Stimulated activated CD4-positive, alpha-beta T cell treated with anti-CD3 and anti-CD28 coated beads, Interleukin-1b, Interleukin-23, amount 100 ng/mL, for 4 hours (primary cell): ENCODE data around the gene AAGAB.
"Not testable (repeated sequence)": the region's sequence is repeated elsewhere in the genome, so short reads cannot be mapped to it uniquely, and the experiment has no call there.

ENCODE experiments used
- DNase-seq, 2 donors: peaks; one replicate each; pipeline ENCODE4 v3.0.0-alpha.2; 2020; ENCODE audit warnings: low read depth in 2 of 2

Gene AAGAB

GRCh38 chr15:67254238-67255175 is at the start of gene AAGAB, which contains the start of gene IQCH:
TSS of gene AAGAB (minus strand) at chr15:67254661. CDS start at chr15:67254631, 30 bp downstream.
TSS of gene IQCH (plus strand) at chr15:67254786. CDS start at chr15:67254897, 111 bp downstream.
- DNase-seq = peak; percentile 93 to 95

- DNase-seq = peak in 1 of 2 donors; percentile 14
Measured at GRCh38 chr15:67303490-67304363, 49.3 kb upstream of the AAGAB start.

GRCh38 chr15:67300266-67301025 is 46.0 kb upstream of the AAGAB start:
- no peak for DNase-seq

GRCh38 chr15:67296684-67297083 is 42.2 kb upstream of the AAGAB start:
- DNase-seq = no peak

- DNase-seq = no peak
Measured at GRCh38 chr15:67296188-67296587, 41.7 kb upstream of the AAGAB start.

- no peak for DNase-seq
Measured at GRCh38 chr15:67290319-67290718, 35.9 kb upstream of the AAGAB start.

GRCh38 chr15:67286400-67286799 is 31.9 kb upstream of the AAGAB start:
- not testable (repeated sequence) for DNase-seq

GRCh38 chr15:67285625-67286024 is 31.2 kb upstream of the AAGAB start:
- DNase-seq = not testable (repeated sequence)

GRCh38 chr15:67281714-67282113 is 27.3 kb upstream of the AAGAB start:
- DNase-seq = no peak

- no peak for DNase-seq
Measured at GRCh38 chr15:67280217-67280616, 25.8 kb upstream of the AAGAB start.

GRCh38 chr15:67276666-67277065 is 22.2 kb upstream of the AAGAB start:
- DNase-seq = no peak

GRCh38 chr15:67274236-67274635 is 19.8 kb upstream of the AAGAB start:
- no peak for DNase-seq

- DNase-seq = no peak
Measured at GRCh38 chr15:67267951-67268941, 13.8 kb upstream of the AAGAB start.

- no peak for DNase-seq
Measured at GRCh38 chr15:67267440-67267839, 13.0 kb upstream of the AAGAB start.

GRCh38 chr15:67266870-67267269 is 12.4 kb upstream of the AAGAB start:
- DNase-seq = no peak

GRCh38 chr15:67259806-67260205 is 5.3 kb upstream of the AAGAB start:
- DNase-seq = no peak

- DNase-seq = no peak
Measured at GRCh38 chr15:67259379-67259778, 4.9 kb upstream of the AAGAB start.

- DNase-seq = not testable (repeated sequence)
Measured at GRCh38 chr15:67258412-67258811, 4.0 kb upstream of the AAGAB start.

- DNase-seq = no peak
Measured at GRCh38 chr15:67256051-67256450, 1.6 kb upstream of the AAGAB start.

GRCh38 chr15:67253549-67254237 is 768 bp downstream of the AAGAB start:
- DNase-seq = no peak
